ENCODE measurements around the gene LNX1.

LNX1 gene

DNA sequence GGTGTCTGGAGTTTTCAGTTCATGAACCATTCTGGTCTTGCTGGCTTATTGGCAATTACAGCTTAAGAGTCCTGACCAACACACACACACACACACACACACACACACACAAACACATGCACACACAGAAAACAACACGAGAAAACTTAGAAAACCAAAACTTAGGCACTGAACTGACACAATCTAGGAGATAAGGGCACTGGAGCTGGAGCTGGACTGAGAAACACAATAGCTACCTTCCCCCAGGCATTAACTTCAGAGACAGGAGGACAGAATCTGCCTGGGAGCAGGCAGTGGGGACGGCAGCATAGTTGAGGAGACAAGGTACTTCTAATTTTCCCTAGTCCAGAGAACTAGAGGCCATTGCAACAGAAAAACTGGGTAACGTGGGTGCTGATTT is 62.3 kb downstream of the LNX1 start:
- TF ChIP-seq REST (IDR thresholded peaks at IDR 0.05; ENCODE audit: insufficient replicate concordance, low read depth) (no peak), SPI1 (IDR thresholded peaks at IDR 0.05; ENCODE audit: borderline replicate concordance, low read depth) (no peak), GABPA (IDR thresholded peaks at IDR 0.05; ENCODE audit: low read depth) (no peak)
- H3K27me3 ChIP-seq (ENCODE audit: insufficient read depth, poor library complexity, severe bottlenecking), result peaks cover 2% of the 10 kb centered on the region
- no peak for DNase-seq (ENCODE audit: low read depth in 1 of 2, low spot score in 1 of 2)
- no peak overlapping the region for H3K4me3 ChIP-seq (replicated peaks; ENCODE audit: insufficient read depth, low read length)
- no peak overlapping the region for H3K27ac ChIP-seq (replicated peaks)

DNA sequence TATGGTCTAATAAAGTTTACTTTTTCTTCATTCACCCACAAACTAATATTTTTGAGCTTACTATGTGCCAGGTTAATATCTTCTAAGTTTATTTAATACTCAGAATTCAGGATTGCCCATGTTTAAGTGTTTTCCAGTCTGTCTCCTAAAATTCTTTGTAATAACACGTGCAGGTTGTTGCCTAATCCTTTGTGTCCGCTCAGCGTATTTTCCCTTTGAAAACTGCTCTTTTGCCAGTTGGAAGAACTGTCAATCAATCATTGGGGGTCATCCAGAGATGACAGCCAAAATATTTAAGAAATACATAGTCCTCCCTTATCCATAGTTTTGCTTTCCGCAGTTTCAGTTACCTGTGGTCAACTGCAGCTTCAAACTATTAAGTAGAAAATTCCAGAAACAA is 63.4 kb downstream of the LNX1 start:
- no peak for DNase-seq (ENCODE audit: low read depth in 1 of 2, low spot score in 1 of 2)
- TF ChIP-seq SPI1 (IDR thresholded peaks at IDR 0.05; ENCODE audit: borderline replicate concordance, low read depth) (no peak), GABPA (IDR thresholded peaks at IDR 0.05; ENCODE audit: low read depth) (no peak), POLR2AphosphoS5 (IDR thresholded peaks at IDR 0.05; ENCODE audit: low read depth) (no peak), REST (IDR thresholded peaks at IDR 0.05; ENCODE audit: insufficient replicate concordance, low read depth) (no peak)
- TF ChIP-seq, protein P1, sequence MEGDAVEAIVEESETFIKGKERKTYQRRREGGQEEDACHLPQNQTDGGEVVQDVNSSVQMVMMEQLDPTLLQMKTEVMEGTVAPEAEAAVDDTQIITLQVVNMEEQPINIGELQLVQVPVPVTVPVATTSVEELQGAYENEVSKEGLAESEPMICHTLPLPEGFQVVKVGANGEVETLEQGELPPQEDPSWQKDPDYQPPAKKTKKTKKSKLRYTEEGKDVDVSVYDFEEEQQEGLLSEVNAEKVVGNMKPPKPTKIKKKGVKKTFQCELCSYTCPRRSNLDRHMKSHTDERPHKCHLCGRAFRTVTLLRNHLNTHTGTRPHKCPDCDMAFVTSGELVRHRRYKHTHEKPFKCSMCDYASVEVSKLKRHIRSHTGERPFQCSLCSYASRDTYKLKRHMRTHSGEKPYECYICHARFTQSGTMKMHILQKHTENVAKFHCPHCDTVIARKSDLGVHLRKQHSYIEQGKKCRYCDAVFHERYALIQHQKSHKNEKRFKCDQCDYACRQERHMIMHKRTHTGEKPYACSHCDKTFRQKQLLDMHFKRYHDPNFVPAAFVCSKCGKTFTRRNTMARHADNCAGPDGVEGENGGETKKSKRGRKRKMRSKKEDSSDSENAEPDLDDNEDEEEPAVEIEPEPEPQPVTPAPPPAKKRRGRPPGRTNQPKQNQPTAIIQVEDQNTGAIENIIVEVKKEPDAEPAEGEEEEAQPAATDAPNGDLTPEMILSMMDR (IDR thresholded peaks at IDR 0.05; ENCODE audit: insufficient read depth, low read length), result no peak
- H3K27ac ChIP-seq (replicated peaks), result no peak overlapping the region
- H3K4me3 ChIP-seq (replicated peaks; ENCODE audit: insufficient read depth, low read length), result no peak overlapping the region
- H3K27me3 ChIP-seq (ENCODE audit: insufficient read depth, poor library complexity, severe bottlenecking), result peaks cover 2% of the 10 kb centered on the region

DNA sequence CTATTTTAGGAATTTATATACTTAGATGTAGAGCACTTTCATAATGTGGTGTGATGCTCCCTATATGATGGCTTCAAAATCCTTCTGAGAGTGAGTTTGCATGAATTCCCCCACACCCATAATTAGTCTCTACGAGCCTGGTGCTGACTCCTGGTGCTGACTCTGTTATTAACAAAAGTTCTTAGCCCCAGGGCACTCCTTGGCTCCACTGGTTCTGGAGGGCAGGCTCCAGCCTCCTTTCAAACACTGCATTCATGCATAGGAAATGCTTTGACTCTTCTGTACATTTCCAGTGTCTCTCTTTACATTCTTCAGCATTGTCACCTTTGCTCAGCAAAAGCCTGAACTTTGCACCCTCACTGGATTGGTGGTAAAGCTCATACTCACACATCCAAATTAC is 64.0 kb downstream of the LNX1 start:
- no peak overlapping the region for H3K4me3 ChIP-seq (replicated peaks; ENCODE audit: insufficient read depth, low read length)
- DNase-seq (ENCODE audit: low read depth in 1 of 2, low spot score in 1 of 2), result no peak
- H3K27ac ChIP-seq (replicated peaks), result no peak overlapping the region
- H3K27me3 ChIP-seq (ENCODE audit: insufficient read depth, poor library complexity, severe bottlenecking), result peaks cover 2% of the 10 kb centered on the region
- TF ChIP-seq REST (IDR thresholded peaks at IDR 0.05; ENCODE audit: insufficient replicate concordance, low read depth) (no peak), GABPA (IDR thresholded peaks at IDR 0.05; ENCODE audit: low read depth) (no peak), POLR2AphosphoS5 (IDR thresholded peaks at IDR 0.05; ENCODE audit: low read depth) (no peak), SPI1 (IDR thresholded peaks at IDR 0.05; ENCODE audit: borderline replicate concordance, low read depth) (no peak)
- TF ChIP-seq, protein P1 (IDR thresholded peaks at IDR 0.05; ENCODE audit: insufficient read depth, low read length), result no peak

DNA sequence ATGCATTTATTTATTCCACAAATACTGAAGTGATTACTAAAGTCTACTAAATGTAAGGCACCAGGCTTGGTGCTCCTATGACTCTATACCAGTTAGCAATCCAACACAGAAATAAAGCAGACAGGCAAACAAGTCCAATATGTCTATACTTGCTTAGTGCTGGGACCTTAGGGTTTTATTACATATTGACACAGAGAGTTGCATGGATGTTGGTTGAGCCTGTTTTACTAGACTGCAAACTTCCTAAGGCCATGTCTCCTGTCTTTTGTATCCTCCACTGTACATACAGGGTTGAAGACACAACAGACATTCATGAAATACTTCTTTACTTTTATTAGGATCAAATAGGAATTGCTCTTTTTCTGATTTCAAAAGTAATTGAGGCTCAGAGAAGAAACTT is 69.0 kb downstream of the LNX1 start:
- TF ChIP-seq, protein P1 (IDR thresholded peaks at IDR 0.05; ENCODE audit: insufficient read depth, low read length), result no peak
- TF ChIP-seq POLR2AphosphoS5 (IDR thresholded peaks at IDR 0.05; ENCODE audit: low read depth), result no peak
- TF ChIP-seq GABPA (IDR thresholded peaks at IDR 0.05; ENCODE audit: low read depth), result no peak
- no peak for TF ChIP-seq REST (IDR thresholded peaks at IDR 0.05; ENCODE audit: insufficient replicate concordance, low read depth)
- TF ChIP-seq SPI1 (IDR thresholded peaks at IDR 0.05; ENCODE audit: borderline replicate concordance, low read depth), result no peak
- H3K27ac ChIP-seq (replicated peaks), result no peak overlapping the region
- DNase-seq (ENCODE audit: low read depth in 1 of 2, low spot score in 1 of 2), result no peak
- no peak overlapping the region for H3K4me3 ChIP-seq (replicated peaks; ENCODE audit: insufficient read depth, low read length)
- no peaks in the 10 kb centered on the region for H3K27me3 ChIP-seq (ENCODE audit: insufficient read depth, poor library complexity, severe bottlenecking)

Data from HL-60 (cell line).